ENCODE data around the gene OPALIN.

Gene OPALIN, protein sequence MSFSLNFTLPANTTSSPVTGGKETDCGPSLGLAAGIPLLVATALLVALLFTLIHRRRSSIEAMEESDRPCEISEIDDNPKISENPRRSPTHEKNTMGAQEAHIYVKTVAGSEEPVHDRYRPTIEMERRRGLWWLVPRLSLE

DNA sequence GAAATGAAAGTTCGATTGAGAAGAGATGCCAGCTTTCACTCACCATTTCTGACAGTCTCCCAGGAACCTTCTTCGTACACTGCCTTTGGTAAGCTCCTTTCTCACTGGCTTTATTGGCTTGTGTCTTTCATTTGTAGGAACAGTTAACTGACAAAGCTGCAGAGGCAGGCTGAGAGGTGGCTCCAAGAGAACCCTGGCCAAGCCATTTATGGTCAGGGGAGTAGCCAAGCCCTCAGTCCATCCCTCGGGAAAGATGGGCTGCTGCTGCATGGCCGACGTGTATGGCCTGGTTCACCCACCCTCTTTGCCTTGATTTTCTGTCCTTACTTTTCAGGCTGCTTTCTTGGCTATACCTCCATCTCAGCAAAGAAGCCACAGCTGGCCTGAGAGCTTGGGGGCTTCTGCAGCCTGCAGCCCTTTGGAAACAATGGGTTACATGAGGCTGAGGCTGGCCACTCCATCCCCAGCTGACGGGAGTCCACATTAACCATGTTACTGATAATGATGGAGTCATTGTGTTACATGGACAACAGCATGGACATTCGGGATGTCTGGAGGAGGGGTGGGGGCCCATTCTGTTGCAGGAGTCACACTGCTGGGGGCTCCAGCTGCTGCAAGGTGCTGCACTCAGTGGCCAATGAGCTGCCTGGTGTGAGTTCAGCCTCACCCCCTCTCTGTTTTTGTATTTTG lies at the start of gene OPALIN:
OPALIN (minus strand) TSS at position 152 of the 690 bp plus-strand sequence; CDS start at position 46, 106 bp downstream.
- no peak for DNase-seq

DNA sequence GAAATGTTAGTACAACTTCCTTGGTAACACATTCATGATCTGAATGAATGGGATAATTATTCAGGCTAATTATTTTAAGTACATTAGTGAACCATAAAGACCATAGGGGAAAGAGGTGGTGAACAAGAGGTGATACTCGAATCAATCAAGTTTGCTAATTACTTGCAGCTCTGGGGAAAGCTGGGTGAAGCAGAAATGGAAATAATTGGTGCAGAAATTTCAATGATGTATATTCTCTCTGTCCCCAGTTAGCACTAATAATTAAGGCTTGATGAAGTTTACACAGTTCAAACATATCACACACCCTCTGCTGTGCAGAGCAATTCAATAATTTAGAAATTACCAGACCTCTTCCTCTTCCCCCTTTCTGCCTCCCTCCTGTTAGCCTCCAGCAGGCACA lies 49.4 kb upstream of the OPALIN start:
- DNase-seq, result no peak

DNA sequence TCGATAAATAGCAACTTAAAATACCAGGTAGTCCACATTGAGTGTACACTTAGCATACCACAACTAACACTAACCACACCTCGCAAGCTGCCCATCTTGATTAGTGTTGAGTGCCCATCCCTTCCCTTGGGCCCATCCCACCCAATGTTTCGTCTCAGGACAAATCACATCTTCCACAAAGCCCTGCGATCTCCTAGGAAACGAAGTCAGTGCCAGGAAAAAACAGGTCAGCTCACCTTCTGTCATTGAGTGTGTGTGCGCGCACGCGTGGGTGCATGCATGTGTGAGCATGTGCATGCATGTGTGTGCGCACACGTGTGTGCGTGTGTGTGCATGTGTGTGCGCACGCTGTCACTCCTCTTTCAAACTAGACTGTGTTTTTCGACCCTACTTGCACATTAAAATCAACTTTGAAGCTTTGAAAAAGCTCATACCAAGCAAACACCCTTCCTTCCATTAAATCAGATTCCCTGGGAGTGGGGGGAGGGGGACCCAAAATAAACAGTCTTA lies 48.8 kb upstream of the OPALIN start:
- no peak for DNase-seq

- no peak for DNase-seq
These were observed 47.3 kb upstream of the OPALIN start for GRCh38 chr10:96406091-96406490.

DNA sequence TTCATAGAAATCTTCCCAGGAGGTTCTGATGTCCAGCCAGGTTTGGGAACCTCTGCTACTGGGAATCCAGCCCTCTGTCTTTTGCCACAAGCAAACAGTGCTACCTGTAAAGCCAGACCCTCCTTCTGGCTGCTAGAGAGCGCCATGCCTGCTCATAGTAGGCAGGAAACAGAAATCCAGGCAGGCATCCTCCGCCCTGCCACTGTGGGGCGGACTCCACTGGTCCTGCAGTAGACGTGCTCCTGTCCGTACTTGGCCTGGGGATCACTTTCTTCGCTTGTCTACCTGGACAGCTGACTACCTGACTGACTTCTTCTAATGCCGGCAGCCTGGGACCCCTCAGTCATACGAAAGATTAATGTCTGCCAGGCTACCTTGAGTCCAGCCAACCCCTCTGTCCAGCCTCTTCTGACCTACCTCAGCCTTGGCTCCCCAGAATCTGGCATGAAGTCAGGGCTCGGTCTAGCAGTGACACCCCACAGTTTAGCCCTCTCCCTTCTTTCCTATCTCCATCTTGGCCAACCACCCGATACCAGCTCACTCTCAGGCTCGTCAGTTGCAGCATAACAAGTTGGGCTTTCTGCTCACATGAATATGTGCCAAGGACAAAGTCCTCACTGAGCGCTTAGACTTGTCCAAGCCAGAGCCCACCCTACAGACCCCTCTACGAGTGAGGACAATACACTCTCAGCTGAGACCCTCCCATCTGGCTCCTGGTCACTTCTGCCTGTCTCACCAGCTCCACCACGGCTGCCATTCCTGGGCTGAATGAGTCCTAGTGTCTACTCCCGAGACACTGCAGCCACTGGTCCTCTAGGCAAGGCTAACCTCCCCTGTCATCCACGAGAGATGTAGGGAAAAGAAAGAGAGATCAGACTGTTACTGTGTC lies 43.9 kb upstream of the OPALIN start:
- DNase-seq, result no peak

DNA sequence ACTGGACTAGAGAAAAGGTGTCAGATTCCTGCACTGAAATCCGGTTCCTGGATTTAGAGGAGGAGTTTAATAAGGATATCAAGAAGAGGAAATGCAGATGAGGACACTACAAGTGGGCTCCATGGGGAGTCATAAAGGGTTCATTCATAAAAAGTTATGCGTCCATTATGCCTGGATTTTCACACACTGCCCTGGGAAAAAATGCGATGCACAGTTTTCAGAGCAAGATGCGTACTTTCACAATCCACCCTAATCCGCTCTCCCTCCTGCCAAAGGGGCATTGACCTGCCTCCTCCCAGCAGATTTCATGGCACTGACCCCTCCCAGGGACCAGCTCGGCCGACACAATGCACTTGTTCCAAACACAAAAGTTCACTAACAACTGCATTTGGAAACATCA lies 42.2 kb upstream of the OPALIN start:
- DNase-seq, result no peak

GRCh38 chr10:96400465-96400864 lies 41.7 kb upstream of the OPALIN start:
- no peak for DNase-seq

DNA sequence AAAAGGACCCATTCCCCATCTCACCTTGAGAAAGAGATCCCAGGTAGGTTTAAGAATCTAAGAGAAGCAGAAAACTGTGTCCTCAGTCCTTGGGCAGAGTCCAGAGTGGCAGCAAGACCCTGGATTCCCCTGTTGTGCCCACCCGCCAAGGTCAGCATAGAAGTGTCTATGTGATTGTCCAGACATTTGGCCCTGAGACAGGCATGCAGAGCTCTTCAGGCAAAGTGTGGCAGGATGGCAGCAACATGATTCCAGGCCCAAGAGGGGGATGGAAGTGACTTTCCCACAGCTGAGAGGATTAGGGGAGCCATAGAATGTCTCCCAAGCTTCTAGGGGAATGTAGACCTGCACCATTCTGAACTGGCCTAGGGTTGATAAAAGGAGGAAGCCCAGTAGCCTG lies 39.1 kb upstream of the OPALIN start:
- no peak for DNase-seq

GRCh38 chr10:96395931-96396877 lies 37.4 kb upstream of the OPALIN start:
- DNase-seq, result peak; percentile 49 to 68

GRCh38 chr10:96390460-96390864 lies 31.7 kb upstream of the OPALIN start:
- no peak for DNase-seq

GRCh38 chr10:96389785-96390184 lies 31.0 kb upstream of the OPALIN start:
- DNase-seq, result no peak

GRCh38 chr10:96387601-96388000 lies 28.8 kb upstream of the OPALIN start:
- no peak for DNase-seq

- no peak for DNase-seq
These were observed 28.4 kb upstream of the OPALIN start for GRCh38 chr10:96387161-96387560.

GRCh38 chr10:96384506-96384905 lies 25.7 kb upstream of the OPALIN start:
- DNase-seq, result no peak

DNA sequence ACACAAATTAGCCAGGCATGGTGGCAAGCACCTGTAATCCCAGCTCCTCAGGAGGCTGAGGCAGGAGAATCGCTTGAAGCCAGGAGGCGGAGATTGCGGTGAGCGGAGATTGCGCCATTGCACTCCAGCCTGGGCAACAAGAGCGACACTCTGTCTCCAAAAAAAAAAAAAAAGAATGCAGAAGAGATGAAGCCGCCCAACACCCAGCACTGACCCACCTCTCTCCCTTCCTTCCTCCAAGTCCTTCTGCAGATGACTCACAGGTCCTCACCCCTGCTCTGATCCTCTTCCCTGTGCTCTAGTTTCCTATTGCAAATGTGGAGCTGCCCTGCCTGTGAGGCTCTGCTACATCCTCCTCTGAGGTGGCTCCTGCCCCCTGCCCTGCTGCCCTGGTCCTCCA lies 22.0 kb upstream of the OPALIN start:
- DNase-seq, result peak in 1 of 2 donors; percentile 65

- no peak for DNase-seq
These were observed 21.0 kb upstream of the OPALIN start for GRCh38 chr10:96379758-96380157.

GRCh38 chr10:96378741-96379140 lies 19.9 kb upstream of the OPALIN start:
- no peak for DNase-seq

- DNase-seq, result no peak
These were observed 19.1 kb upstream of the OPALIN start for GRCh38 chr10:96377816-96378294.

- DNase-seq, result no peak
These were observed 17.7 kb upstream of the OPALIN start for GRCh38 chr10:96376483-96376882.

GRCh38 chr10:96374985-96375830 lies 16.4 kb upstream of the OPALIN start:
- peak; percentile 66 to 72 for DNase-seq

GRCh38 chr10:96374639-96374984 lies 15.8 kb upstream of the OPALIN start:
- no peak for DNase-seq

All from CD4-positive, alpha-beta T cell treated with Interleukin-4 for 1 hour (primary cell).